Measurements from ENCODE around the gene MDH1B. TPM values are rescaled to one million over a fixed set of nuclear protein-coding genes. Genes with fewer than 3 reads are reported as not detected.

Gene MDH1B
- total RNA-seq, 1 donor from 2014 or later, result 0.68 TPM

DNA sequence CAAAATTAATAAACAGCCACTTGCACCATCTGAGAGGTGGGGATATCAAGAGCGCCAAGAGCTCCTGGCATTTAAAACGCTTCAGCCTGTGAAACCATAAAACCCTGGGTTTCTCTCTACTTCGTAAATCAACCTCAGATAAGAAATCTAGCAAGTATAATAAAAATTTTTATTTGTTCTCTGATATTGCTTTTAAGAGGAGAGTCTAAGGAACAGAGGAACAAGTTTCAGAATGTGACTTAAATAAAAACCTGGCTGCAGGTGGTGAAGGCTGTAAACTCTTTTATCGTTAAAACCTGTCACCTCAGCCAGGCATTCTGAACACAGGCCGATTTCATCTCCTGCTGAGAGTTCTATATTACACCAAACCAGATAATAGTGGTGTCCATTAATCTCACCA, 56.8 kb downstream of the MDH1B start:
- DNase-seq (ENCODE audit: missing footprints), result no peak
- intact Hi-C loops (cut with DNase I), result no loop called here
- ATAC-seq, result no peak

DNA sequence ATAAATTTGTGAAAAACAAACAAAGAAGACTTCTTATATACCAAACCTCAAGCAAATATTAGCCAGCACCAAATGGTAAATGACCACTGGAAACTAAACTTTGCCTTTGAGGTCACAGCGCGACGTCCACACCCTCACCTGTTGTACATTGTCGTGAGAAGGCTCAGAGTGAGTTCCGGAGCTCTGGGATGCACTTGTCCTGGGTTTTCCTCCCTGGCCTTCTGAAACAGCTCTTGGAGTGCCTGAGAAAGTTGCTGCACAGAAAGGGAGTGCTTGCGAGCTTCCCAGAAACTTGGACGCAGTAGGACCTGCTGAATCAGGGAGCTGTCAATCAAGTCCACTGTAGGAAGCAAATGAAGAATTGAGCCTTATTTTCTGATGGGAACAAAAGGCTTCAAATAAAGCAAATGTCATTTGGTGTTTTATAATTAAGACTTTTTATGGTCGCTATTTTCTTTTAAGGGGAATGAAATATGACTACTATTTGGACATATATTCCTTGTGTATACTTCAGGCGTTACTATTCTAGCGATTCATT, 57.9 kb downstream of the MDH1B start:
- ATAC-seq (no peak), DNase-seq (ENCODE audit: missing footprints) (no peak)
- intact Hi-C loops (cut with DNase I), result no loop called here

DNA sequence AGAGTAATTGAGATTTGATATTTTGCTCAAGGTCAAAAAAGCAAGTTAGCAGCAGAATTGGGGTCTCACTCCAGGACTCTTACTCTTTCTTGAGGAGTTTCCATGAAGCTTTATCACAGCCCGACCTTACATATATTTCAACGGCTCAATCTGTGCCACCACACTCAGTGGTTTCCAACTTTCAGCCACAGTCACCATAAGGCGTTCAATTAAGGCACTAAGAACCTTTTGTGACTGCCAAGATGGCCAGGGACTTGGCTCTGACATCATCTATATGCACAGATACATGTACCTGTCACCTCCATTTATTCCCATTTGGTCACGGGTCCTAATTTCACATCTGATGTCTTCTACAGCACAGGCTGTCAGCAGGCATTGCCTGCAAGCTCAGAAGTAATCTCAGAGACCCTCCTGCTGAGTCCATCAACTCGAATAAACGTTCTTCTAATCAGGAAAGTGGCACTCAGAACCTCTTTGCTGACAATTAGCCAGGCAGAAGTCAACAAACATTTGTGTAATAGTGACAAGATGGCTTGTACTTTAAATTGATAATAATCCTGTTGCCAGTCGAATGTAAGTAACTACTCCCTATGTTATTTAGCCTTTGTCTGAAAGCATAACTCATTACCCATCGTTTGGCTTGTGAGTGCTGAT, 63.0 kb downstream of the MDH1B start:
- no peak for ATAC-seq
- intact Hi-C loops (cut with DNase I), result no loop called here
- no peak for DNase-seq (ENCODE audit: missing footprints)

GRCh38 chr2:206700156-206700555, 65.0 kb downstream of the MDH1B start:
- DNase-seq (ENCODE audit: missing footprints), result no peak
- ATAC-seq, result no peak
- intact Hi-C loops (cut with DNase I), result no loop called here

GRCh38 chr2:206698811-206699210, 66.3 kb downstream of the MDH1B start:
- ATAC-seq (no peak), DNase-seq (ENCODE audit: missing footprints) (no peak)
- intact Hi-C loops (cut with DNase I), result no loop called here

DNA sequence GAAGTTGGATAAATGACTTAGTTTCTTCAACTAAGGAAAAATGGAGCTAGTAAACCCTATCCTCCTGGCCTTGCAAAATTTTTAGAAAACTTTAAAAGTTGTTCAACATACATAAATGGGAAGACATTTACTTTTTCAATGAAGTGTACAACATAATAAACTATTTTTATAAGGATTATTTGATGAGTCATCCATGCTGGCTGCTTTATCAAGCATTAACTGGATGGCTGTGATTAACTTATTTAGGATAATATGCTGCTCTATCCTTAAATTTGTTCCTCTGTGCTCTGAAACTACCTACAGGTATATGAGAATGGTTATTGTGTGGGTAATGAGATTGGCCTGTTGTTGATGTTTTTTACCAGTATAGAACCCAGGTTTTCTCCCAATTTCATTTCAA, 68.2 kb downstream of the MDH1B start:
- intact Hi-C loops (cut with DNase I), result no loop called here
- ATAC-seq (no peak), DNase-seq (ENCODE audit: missing footprints) (no peak)

GRCh38 chr2:206693399-206694137, 71.6 kb downstream of the MDH1B start:
- DNase-seq (ENCODE audit: missing footprints) (no peak), ATAC-seq (no peak)
- intact Hi-C loops (cut with DNase I), result loop anchor here (2.0 to 5.0 kb wide), 2 partner anchors 89 to 779 kb away; no protein-coding TSS in a partner anchor

- ATAC-seq (no peak), DNase-seq (ENCODE audit: missing footprints) (no peak)
- intact Hi-C loops (cut with DNase I), result loop anchor here (2.0 to 5.0 kb wide), 2 partner anchors 89 to 780 kb away; no protein-coding TSS in a partner anchor
Observed at GRCh38 chr2:206692971-206693370, 72.2 kb downstream of the MDH1B start.

DNA sequence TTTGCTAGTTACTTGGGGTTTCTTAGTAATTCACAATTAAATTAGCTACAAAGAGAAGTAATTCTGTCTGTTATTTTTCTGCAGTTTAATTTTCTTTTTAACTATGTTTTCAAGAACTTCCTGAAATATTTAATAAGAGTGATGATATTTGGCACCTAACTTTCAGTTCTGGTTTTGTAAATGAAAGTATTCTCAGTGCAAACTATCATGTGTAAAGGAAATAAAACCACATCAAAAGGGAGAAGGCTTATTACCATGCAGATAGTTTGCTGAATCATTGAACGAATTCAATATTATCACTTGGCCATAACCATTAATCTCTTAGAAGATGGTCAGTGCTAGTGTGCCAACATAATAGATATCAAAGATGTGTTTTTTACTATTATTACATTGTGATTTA, 76.1 kb downstream of the MDH1B start:
- DNase-seq (ENCODE audit: missing footprints), result no peak
- intact Hi-C loops (cut with DNase I), result no loop called here
- no peak for ATAC-seq

DNA sequence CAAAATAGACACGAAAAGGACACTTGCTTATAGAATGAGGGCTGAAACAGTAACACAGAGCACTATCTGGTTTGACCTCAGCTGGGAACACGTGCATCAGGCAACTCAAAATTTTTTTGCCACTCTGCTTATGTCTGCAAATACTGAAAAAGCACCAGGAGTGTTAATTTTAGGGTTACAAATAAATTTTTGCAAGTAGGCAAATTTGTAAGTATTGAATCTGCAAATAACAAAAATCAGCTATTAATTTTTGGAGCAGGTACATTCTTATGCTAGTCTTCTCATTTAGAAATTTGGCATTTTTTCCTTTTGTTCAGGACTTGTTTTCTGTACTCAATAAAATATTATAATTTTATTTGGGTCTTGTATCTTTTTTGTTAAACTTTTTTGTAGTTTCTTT, 76.7 kb downstream of the MDH1B start:
- intact Hi-C loops (cut with DNase I), result no loop called here
- DNase-seq (ENCODE audit: missing footprints), result no peak

More for the DNA sequence above, 76.7 kb downstream of the MDH1B start:
- no peak for ATAC-seq

Small RNA genes lying within 50 kb of the gene (microRNA-seq; reads per million reads assigned to microRNA genes)
- not detected for gene MIR3130-1
- not detected for gene MIR3130-2

Other genes with a start within 250 kb of the MDH1B start
- gene FAM237A, start 122.8 kb downstream of the MDH1B start, total RNA-seq, result 1.2 TPM
- not detected for gene DYTN, start 46.9 kb downstream of the MDH1B start, total RNA-seq
- 36.1 TPM for gene FASTKD2, start 278 bp upstream of the MDH1B start, total RNA-seq
- gene CPO, start 174.2 kb upstream of the MDH1B start, total RNA-seq, result 0.73 TPM